HG03097 (cell line): Measurements from ENCODE around the gene PLCB2.

Experiments used
- ATAC-seq: cut with Tn5 transposase; IDR thresholded peaks from one replicate; pipeline ENCODE4 v1.9.1; 2021; ENCODE audit not compliant: unreplicated experiment, low FRiP score

The PLCB2 gene

DNA sequence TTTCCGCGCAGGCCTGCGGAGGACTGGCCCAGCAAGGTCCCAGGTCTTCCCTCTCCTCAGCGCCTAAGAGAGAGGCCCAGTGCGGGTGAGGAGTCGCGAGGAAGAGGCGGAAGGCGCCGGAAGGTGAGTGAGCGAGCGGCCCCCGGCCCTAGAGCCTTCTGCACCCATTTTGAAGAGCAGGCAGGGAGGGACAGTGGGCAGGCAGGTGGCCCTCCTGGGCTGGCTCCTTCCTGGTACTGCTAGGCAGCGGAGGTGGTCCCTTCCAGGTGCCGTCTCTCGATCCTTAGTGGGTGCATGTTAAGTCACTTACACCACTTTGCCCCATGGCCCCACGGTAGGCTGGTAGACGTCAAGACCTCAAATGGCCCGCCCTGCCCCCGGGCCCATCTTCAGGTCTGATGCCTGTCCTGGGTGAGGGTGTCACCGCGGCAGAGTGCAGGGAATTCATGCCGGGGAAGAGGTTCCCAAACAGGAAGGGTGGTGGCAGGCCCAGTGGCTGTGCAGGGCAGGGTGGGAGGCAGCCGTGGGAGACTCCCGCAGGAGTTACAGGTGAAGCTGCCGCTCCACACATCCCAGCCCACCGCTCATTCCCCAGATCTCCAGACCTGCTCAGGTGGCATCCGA, 54.5 kb downstream of the PLCB2 start:
- no peak for ATAC-seq

DNA sequence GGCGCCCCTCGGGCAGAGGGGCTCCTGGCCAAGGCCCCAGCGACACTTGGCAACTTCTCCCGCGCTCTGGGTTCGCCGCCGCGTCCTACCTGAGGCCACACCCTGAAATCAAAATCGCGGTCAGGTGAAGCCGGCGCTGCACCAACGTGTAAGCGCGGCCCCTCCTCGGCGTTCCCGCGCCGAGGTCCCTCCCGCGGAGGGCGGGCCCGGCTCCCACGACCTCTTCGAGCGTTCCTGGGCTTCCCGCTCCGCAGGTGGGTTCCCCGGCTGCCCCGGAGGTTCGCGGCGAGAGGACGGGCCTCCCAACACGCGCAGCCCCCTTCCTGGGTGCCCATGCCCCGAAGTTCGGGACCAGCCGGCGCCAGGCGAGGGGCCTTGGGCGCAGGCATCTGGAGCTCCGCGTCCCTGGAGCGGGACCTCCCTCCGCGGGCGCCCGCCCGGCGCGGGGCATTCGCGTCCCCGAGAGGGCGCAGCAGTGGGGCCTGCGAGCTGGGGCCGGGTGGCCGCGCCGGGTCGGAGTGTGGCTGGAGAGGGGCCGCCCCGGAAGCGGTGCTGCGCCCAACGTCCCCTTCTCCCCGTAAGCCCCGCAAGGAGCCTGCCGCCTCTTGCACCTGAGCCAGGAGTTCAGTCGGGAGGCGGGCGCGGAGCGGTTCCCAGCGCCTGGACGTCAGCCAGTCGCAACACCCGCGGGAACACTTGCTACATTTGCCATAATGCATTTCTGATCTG, 55.1 kb downstream of the PLCB2 start:
- ATAC-seq = no peak

DNA sequence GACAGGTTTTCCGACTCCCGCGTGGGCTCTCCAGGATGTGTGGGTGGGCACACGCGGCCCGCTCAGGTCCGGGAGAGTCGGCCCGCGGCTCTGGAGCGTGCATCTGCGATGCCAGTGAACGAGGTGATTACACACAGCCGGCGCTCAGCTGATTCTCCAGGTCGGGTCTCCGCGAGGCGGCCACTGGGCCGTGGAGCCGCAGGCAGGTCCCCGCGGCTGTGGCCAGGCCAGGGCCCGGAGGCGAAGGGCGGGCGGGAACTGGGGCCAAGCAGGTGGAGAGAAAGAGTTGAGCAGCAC, 55.6 kb downstream of the PLCB2 start:
- no peak for ATAC-seq

DNA sequence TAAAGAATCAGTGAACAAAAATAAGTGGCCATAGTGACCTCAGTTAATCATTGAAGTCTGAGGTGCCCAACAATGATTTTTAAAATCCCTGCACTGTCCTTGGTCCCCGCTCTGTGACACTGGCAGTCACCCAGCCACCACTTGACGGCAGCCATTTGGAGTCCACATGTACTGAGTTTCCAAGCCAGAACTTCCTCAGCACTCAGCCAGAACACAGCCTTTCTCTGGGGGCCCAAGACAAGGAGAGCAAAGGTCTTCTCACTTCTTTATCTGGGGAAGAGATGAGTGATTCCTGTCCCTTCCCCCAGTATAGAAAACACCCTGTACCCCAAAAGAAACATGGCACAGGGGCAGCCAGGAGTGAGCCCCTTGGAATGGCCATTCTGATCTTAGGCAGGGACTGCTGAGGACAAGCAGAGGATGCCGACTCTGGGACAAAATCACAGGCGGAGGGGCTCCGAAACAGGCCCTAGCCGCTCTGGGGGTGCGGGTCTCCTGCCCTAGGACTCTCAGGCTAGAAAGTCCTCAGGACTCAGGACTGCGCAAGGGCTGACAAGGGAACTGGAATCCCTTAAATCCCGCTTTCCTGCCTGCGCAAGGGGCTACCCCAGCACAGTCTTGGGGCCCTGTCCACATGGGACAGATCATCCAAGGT, 56.1 kb downstream of the PLCB2 start:
- no peak for ATAC-seq

DNA sequence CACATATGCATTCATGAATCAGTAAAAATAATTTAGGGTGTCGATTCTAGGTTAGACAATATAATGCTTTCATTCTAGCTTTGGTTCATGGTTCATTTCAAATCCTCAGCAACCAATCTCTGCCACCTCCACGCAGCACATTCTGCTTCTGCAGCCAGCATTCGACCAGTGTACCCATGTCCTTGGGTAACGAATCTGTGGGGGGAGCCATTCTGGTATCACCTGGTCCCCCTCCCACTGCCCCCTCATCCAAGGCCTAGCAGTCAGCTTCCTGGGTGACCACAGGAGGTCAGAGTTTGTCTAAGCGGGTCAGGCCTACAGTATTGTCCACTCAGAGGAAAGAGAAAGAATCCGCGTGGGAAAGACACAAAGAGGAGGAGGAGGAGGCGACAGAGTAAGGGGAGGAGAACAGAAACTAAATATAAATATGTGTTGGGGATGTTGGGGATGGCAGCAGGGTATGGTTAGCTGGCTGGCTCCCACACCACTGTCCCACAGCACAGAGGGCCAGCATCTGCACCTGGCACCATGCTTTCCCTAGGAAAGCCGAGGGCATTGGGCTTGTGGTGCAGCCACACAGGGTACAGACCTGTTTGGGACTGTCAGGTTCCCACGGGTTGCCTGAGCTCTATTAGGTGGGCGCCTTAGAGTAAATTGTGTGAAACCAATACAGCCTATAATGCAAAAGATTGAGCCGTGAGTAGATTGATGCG, 56.8 kb downstream of the PLCB2 start:
- no peak for ATAC-seq

DNA sequence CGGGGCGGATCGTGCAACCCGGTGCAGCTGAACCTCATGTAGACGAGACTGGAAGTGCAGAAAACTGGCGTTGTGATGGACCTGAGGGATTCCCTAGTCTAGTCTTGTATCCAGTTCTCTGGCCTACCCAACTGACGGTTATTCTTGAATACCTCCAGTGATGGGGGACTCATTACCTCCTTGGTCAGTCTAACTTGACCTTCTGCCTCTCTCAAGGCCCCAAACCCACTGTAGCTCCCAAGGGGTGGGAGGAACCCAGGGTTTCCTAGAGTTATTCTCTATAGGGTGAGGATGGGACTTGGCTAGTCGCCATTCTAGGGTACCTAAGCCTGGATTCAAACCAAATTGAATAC, 57.5 kb downstream of the PLCB2 start:
- ATAC-seq = no peak

DNA sequence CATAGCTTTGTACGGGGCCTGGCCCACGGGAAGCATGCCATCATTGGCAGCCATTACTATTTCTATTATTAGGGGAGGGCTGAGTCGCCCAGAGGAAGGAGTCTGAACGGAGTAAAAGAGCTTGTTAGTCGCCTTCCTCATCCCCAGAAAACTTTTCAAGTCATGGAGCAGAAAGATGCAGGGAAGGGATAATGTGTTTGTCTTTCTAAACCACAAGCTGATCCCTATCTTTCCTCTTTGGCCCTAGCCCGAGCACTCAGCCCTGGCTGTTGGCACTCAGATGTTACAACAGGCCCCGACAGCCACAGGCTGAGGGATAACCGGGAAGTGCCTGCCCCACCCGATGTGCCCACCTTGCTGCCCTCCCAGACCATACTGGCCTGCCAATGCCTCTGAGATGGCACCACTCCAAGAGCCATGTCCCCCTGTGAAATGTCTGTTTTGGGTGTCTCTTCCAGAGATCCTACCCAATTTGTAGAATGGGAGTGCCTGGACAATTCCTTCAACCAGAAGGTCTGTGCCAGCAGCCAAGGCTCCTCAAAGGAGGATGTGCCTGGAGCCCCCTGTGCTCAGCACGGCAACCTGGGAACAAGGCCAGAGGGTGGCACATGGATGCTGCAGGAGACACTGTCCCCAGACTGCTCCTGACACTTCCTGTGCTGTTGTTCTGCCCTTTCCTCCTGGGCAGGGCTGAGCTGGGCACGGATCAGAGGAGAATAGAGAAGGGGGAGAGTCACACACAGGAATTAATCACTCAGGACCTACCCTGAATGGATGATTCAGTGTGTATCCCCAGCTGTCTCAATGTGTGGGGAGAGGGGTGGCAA, 58.0 kb downstream of the PLCB2 start:
- ATAC-seq = no peak

DNA sequence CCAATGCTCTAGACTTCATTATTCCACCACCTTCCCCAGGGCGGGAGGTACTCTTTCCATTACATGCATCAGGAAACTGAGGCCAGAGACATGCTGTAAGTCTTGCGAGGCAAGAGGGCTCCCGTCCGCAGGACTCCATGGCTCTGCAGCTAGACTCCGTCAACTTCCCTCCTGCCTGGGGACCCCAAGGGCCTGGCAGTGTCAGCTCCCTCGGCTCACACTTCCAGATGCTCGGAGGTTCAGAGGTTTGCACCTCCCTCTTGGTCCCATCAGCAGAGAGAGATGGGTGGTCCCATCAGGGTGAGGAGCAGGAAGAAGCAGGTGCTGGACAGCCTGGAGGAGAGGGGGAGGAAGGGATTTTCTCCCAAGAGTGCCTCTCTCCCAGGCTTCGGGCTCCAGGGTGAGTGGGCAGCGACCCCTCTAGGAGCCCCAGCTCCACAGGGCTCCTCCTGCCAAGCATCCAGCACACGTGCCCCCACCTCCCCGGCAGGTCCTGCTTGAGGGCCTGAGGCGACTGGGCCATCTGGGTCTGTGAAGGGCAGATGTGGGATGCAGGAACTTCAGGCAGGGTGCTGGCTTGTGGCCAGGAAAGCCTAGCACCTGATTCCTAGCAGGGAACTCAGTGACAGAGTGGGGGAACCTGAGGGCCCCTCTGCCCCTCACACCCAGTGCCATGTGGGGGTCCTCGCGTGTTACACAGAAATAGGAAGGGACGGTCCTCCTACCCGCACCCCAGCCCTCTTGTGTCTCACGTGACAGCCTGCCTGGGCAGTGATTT, 59.5 kb downstream of the PLCB2 start:
- no peak for ATAC-seq

DNA sequence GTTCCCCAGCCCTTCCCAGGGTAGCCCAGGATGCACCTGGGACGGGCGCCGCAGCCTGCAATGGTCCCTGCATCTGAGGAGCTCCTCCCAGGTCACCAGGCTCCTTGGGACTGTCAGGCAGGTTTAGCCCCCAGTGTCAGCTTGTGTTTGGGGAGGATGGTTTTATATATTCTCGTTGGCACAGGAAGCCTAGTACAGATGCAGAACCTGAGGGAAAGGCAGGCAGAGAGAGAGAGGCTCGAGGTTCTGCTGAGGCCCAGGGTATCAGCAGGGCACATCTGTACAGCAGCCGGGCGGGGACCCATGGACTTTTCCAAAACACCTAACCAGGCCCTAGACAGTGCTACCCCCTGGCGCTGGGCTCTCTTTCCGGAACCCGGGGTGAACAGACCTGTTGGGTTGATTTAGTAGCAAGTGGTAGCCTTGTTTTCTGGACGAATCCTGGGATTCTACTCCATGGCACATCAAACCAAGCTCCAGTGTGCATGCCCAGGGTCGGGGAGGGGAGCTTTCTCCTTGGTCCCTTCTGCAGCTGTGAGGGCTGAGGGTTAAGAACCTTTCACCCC, 60.2 kb downstream of the PLCB2 start:
- ATAC-seq = no peak

DNA sequence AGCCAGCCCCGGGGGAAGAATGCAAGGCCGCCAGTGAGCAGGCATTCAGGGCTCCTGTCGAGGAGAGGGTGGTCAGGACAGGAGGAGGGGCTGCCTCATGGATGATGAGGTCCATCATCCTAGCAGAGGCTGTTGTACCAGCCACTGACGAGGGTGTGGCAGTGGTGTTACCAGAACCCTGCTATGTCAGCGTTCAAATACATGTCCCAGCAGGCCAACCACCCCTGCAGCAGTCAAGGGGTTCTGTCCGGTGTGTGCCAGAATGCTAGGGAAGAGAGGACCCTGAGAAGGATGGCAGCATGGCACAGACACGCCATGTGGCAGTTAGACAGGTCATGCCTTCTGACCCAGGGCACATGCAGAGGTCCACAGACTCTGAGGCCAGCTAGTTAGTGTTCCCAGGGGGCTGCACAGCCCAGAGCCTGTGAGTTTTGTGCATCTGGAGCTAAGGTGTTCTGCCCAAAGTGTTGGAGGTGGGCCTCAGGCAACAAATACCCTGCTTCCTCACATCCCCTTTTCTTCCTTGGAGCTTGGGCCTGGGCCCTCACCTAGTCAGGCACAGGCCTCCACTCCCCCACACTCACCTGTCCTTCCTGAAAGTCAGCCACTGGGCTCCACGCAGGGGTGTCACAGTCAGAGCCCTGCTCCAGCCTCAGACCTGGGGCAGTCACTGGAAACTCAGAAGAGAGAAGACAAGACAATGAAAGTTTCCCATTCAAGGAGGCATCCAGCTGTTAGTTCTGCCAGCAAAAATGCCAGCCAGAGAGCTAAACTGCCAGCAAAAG, 61.0 kb downstream of the PLCB2 start:
- no peak for ATAC-seq

DNA sequence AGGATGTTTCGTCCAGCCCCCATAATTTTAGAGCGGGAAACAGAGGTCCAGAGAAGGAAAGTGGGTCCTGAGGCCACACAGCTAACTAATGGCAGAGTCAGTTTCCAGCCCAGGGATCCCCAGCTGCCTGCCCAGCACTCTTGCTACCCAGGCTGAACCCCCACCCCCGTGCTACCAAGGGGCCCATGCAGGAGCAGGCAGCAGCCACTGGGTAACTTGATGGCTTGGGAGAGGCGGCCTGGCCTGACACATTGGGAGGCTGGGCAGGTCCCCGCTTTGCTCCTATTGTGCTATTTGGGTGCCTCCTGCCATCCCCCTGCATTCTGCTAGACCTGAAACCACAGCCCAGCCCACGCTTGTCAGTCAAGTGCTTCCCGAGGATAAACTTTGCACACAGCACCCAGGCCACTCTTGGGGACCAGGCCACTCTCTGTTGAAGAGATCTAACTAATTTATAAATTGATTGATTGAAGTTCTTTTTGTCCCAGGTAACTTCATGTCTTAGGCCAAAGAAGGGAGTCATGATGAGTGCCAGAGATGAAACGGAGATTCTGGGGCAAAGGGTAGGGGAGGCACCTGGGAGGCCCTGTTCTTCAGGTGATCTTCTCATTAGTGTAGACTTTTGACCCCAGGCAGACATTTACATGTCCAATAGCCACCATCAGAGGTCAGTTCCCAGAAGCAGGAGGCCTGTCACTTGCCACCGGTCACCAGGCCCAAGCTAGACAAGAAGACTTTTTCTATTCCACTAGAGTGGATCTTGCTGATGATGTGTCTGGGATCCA, 61.9 kb downstream of the PLCB2 start:
- ATAC-seq = no peak

DNA sequence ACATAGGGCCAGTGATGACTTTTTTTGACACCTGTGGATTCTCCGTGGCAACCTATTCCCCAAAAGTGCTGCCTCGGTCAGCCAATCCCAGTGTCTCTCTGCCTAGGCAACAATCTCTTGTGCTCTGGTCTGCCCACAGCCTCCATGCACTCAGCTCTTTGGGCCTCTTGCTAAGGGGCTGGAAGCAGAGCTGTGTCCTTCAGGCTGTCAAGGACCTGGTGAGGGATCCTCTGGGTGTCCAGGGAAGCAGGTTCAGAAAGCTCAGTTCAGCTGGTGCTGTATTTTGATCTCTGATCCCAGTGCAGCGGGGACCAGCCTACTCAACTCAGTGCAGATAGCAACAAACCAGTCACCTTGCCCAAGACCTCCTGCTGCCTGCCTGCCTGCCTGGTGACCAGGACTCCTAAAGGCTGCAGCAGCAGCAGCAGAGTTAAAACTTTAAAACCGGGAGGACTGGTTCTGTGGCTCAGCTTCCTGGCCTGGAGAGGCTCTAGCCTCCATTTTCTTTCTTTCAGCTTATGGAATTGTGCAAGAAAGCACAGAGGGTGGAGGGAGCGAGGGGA, 62.7 kb downstream of the PLCB2 start:
- ATAC-seq = no peak

DNA sequence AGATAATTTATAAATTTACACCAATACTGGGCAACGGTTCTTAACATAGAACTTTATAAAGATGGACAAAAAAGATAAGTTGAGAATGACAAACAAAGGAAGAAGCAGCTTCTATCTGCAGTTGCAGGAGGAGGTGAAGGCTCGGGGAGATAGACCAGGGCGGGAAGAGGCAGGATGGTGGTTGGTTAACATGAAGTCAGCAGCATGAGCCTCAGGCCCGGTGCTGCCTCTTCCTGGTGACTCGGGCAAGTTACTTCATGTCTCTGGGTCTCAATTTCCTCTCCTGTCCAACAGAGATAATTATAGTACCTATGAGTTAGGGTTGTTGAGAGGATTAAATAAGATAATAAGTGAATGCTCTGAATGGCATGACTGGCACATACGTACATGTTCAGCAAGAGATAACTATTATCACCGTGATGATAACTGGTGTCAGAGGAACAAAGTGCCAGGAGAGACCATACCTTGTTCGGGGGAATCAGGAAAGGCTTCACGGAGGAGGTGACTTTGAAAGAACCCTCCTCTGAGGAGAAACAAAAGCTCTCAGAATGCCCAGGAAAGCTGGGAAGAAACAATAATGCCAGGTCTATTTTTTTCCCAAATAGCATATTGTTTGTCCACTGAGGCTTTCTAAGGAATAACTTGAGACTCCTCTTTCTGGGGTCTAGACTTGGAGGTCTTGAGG, 64.5 kb downstream of the PLCB2 start:
- ATAC-seq = no peak

DNA sequence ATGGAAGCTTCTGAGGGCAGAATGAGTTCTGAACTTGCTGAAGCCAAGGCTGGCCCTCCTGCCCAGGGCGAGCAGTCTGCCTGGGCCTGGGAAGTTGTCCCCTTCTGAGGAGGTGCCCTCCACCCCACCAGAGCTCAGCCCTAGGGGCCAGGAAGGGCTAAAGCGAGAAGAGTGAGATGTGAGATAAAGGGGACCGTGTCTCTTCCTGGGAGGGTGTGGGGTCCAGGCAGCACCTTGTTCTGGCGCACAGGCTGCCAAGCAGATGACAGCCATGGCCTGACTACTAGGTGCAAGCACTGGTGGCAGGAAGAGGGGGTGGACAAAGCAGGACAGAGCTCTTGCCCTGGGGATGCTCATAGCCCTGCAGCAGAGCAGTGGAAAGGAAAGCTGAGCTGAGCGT, 65.1 kb downstream of the PLCB2 start:
- ATAC-seq = no peak

DNA sequence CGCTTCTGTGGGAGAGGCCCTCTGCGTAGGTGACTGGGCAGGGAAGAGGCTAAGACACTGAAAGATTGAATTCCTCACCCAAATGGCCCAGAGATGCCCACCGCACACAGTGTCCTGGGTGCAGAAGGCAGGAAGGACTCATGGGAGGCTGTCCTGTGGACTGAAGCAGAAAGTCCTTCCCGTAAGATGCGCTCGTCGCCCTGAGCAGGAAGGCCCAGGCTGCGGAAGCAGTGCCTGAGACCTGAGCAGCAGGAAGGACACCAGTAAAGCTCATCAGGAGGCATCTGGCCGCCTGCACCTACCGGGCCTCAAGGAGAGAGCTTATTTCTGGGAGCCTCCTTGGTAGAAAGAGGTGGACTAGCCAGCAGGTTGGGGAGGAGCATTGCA, 65.5 kb downstream of the PLCB2 start:
- no peak for ATAC-seq

DNA sequence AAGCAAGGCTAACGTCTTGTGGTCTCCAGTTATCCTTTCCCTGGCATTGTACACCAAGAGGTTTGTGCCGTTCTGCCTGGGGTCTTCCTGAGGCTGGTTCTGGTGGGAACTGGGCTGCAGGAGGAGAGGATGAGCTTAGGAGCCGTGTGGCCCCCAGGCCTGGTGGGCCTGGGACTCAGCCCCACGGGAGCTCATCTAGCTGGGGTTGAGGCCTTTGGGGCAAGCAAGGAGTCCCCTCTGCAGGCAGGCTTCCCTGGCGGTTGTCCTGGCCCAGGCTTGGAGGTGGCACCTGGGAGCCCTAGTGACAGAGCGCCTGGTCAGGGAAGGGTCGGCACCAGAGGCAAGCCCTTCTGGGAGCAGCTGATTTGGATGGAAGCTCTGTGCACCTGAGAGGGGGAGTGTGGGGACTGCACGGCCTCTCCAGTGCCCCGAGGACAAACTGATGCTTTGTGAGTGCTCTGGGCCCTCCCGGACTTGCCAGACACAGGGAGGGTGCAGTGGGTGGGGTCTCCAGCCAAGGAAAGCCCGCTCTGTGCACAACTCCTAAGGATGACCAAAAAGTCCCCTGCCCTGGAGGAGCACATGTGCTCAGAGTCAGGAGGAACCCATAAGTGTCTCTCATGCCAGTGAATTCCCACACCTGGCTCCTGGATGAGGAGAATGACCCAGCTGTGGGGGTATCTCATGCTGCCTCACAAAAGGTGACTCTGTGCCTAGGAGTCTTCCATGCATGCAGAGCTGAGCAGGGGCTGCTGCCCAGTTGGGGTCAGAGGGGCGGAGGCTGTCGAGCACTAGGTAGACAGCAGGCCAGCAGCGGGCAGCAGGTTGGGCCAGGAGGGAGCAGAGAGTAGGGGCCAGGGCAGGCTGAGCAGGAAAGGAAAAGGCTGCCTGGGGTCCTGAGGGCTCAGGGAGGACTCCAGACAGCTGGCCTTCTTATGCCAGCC, 66.2 kb downstream of the PLCB2 start:
- ATAC-seq = no peak
